Left renal pelvis (tissue), 4 donors: ENCODE data around the gene DCAF6. TPM values are rescaled to one million over a fixed set of nuclear protein-coding genes. Genes with fewer than 3 reads are reported as not detected.

ENCODE experiments used
- DNase-seq, 4 donors: peaks; one replicate each; pipeline ENCODE4 v3.0.0-alpha.2; 2013; ENCODE audit warnings: low read depth in 4 of 4, low spot score in 3 of 4
- polyA plus RNA-seq, 4 donors: library from polyadenylated mRNA; unstranded; fragments of 120-200 nt; gene quantifications; one replicate each; pipeline ENCODE4 v1.2.1, GENCODE V29; 2013; ENCODE audit not compliant: insufficient read length in 4 of 4

Gene DCAF6
- polyA plus RNA-seq, 4 donors = 57.1 to 79.0 (median 77.6) TPM

- no peak for DNase-seq
Measured at GRCh38 chr1:168097921-168098528, 161.5 kb downstream of the DCAF6 start.

GRCh38 chr1:168098534-168099320 is 162.2 kb downstream of the DCAF6 start:
- no peak for DNase-seq

- DNase-seq = no peak
Measured at GRCh38 chr1:168099337-168099801, 162.9 kb downstream of the DCAF6 start.

- no peak for DNase-seq
Measured at GRCh38 chr1:168100315-168101002, 164.0 kb downstream of the DCAF6 start.

GRCh38 chr1:168101336-168101735 is 164.9 kb downstream of the DCAF6 start:
- no peak for DNase-seq

GRCh38 chr1:168102487-168102886 is 166.0 kb downstream of the DCAF6 start:
- no peak for DNase-seq

- DNase-seq = no peak
Measured at GRCh38 chr1:168104535-168104934, 168.1 kb downstream of the DCAF6 start.

GRCh38 chr1:168105846-168106245 is 169.4 kb downstream of the DCAF6 start:
- no peak for DNase-seq

- no peak for DNase-seq
Measured at GRCh38 chr1:168106274-168106673, 169.8 kb downstream of the DCAF6 start.

- DNase-seq = no peak
Measured at GRCh38 chr1:168110896-168111545, 174.5 kb downstream of the DCAF6 start.

GRCh38 chr1:168112673-168113305 is 176.3 kb downstream of the DCAF6 start:
- DNase-seq = no peak

GRCh38 chr1:168114845-168115244 is 178.4 kb downstream of the DCAF6 start:
- no peak for DNase-seq

GRCh38 chr1:168116327-168116799 is 179.9 kb downstream of the DCAF6 start:
- no peak for DNase-seq

GRCh38 chr1:168119750-168120149 is 183.3 kb downstream of the DCAF6 start:
- no peak for DNase-seq

GRCh38 chr1:168121401-168122011 is 185.0 kb downstream of the DCAF6 start:
- no peak for DNase-seq

- DNase-seq = no peak
Measured at GRCh38 chr1:168125051-168125450, 188.6 kb downstream of the DCAF6 start.
